CD4-positive, alpha-beta T cell treated with Interleukin-12 subunit alpha and Interleukin-12 subunit beta, for 1 hour (primary cell): Measurements from ENCODE around the gene PIGT.

Experiments
- DNase-seq: peaks from one replicate; pipeline ENCODE4 v3.0.0-alpha.2; 2020

The PIGT gene

DNA sequence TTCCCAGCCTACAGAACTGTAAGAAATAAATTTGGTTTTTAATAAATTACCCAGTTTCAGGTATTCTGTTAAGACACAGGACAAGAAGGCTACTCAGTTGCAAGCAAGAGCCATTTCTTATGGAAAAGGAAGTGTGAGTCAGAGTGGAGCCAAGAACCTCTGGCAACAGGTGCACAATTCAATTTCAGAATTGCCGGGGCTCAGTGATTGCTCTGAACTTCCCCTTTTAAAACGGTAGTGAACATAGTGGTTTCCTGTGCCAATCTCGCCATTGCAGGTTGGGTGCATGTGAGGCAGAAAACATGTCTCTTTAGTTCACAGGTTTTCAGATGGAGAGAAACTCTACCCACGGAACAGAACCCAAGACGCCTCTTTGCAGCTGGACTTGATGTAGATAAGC is 16.4 kb downstream of the PIGT start:
- peak; percentile 24 for DNase-seq

DNA sequence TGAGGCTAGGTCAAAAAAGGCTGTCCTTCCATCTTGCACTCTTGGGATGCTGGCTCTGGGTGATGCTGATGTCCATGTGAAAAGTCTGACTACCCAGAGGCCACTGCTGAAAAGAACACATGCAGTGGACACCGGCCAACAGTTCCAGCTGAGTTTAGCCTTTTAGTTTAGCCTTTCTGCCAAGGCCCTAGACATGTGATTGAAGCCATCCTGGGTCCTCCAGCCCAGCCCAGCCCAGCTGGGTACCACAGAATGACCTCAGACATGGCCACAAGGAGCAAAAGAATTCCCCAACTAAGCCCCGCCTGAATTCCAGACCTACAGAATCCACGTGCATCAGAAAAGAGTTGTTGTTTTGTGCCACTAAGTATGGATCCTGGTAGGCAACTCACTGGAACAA is 17.4 kb downstream of the PIGT start:
- DNase-seq = no peak

DNA sequence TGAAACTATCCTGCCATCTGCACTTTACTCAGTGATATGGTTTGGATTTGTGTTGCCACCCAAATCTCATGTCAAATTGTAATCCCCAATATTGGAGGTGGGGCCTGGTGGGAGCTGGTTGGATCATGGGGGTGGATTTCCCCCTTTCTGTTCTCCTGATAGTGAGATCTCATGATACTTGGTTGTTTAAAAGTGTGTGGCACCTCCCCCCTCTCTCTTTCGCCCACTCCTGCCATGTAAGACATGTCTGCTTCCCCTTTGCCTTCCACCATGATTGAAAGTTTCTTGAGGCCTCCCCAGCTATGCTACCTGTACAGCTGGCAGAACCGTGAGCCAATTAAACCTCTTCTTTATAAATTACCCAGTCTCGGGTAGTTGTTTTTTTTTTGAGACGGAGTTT is 18.0 kb downstream of the PIGT start:
- no peak for DNase-seq

DNA sequence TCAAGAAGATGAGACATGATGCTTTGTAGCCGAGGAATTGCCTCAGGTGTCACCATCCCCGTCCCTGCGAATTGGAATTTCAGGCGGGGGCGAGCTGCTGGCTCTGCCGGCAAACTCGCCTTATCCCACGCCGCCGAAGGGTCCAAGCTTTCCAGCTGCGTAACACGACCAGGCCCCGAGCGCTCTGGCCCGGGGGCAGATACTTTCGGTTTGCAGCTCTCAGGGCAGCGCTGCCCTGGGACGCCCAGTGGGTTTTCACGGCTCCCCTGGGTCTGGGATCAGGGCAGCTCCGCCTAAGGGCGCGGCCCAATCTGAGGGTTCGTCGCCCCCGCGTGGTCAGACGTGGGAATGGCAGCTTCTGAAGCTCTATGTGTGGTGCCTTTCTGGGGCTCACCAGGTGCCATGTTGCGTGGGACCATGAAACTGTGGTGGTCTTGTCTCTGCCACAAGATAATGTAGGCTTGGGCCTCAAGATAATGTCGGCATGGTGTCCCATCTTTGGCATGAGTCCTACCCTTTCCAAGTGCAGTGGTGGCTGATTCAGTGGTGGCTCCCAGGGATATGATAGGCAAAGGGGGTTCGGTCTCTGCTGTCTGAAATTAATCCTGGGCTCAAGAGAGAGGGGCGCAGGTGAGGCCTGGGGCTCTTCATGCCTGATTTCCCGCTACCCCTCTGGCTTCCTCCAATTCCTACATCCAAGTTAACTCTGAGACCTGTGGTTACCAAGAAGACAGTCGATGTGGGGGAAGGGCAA is 21.0 kb downstream of the PIGT start:
- peak; percentile 90 for DNase-seq

DNA sequence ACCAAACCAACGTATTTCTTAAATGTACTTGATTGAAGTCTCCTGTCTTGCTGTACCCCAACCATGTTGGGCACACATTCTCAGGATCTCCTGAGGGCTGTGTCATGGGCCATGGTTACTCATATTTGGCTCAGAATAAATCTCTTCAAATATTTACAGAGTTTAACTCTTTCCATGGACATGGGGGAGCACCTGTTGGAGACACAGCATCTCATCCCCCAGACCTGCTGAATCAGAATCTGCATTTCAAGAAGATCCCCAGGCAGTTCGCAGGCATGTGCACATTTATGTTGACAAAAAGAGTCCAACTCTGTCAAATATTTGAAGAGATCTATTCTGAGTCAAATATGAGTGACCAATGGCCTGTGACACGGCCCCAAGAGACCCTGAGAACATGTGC is 24.5 kb downstream of the PIGT start:
- DNase-seq = no peak

DNA sequence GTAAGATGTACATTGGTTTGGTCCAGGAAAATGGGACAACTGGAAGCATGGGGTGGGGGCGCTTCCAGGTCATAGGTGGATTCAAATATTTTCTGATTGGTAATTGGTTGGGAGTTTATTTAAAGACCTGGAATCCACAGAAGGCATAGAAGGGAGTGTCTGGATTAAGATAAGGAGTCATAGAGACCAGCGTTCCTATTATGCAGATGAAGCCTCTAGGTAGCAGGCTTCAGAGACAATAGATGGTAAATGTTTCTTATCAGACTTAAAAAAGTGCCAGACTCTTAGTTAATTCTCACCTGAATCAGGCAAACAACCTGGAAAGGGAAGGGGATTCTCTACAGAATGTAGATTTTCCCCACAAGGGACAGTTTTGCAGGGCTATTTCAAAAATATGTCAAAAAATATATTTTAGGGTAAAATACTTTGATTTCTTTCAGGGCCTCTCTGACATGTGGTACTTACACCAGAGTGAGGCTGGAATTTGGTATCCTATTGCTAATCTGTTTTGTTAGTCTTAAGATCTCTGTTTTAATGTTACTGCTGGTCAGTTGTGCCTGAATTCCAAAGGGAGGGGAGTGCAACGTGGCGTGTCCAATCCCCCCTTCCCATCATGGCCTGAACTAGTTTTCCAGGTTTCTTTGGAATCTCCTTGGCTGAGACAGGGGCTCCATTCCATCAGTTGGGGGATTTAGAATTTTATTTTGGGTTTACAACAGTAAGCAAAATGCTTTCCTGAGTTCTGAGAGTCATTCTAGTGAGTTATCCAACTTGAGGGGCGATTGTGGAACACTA is 25.1 kb downstream of the PIGT start:
- no peak for DNase-seq

DNA sequence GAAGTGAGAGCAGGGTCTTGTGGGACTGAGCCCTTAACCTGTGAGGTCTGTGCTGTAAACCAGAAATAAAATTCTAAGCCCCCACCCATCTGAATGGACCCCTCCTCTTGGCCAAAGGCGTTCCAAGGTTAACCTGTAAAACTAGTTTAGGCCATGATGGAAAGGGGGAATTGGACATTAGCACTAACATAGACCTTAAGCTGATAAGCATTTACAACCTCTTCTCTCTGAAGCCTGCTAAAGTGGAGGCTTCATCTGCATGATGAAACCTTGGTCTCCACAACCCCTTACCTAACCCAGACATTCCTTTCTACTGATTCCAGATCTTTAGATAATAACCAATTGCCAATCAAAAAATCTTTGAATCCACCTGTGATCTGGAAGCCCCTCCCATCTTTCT is 25.8 kb downstream of the PIGT start:
- no peak for DNase-seq

DNA sequence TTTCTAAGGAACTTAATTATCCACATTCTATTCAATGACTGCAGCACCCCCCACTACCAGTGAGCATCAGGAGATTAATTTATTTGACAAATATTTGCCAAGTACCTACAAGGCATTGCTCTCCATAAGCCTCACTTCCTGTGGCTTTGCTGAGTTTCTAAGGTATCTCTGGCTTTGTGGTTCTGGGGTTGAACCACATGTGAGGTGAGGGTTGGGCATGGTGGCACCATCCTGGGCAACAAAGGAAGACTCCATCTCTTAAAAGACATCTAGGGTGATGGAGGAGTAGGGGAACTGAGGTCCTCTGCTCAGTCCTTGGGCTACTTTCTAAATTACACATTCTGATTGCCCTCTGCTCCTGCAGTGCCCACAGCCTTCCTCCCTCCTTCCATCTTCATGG is 28.1 kb downstream of the PIGT start:
- DNase-seq = peak; percentile 49

DNA sequence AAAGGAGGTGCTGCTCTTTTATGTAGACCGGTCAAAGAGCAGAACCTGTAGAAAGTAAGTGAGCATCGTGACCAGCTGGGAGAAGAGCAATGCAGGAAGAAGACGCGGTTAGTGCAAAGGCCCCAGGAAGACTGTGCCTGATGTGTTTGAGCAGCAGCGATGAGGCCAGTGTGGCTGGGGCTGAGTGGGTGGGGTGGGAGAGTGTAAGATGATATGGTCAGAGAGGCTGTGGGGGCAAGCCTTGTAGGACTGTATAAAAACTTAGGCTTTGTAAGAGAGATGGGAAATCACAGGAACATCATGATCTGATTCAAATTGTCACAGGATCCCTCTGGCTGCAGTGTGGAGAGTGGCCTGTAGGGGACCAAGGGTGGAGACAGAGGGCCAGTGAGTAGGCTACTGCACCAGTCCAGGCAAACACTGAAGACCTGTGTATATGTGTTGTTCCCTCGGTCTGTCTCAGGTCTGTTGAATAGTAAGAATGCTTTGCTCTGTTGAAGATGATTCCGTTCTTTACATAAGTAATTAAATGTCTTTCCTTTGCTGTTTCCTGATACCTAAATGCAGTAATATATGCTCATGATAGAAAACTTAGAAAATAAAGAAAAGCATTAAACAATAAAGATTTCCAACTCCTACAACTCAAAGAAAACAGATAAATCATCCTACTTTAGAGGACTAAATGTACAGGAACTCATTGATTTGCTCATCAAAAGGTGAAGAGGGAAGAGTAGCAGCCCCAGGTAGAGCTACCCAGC is 30.0 kb downstream of the PIGT start:
- DNase-seq = peak; percentile 40

DNA sequence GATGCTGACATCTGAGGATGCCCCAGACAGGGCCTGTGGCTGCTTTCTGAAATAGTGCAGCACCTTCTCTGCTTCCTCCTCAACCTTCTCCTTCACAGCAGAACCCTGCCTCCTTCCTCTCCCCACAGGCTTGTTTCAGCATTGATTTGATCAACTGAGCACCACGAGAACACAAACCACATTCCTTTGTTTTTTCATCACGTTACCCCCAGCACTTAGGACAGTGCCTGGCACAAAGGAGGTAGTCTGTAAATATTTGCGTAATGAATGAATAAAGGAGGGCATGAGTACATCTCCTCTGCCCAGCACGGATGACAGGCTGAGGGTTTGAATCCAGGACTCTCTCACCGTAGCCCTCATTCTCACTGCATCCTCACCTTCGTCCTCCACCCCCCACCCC is 32.3 kb downstream of the PIGT start:
- no peak for DNase-seq

DNA sequence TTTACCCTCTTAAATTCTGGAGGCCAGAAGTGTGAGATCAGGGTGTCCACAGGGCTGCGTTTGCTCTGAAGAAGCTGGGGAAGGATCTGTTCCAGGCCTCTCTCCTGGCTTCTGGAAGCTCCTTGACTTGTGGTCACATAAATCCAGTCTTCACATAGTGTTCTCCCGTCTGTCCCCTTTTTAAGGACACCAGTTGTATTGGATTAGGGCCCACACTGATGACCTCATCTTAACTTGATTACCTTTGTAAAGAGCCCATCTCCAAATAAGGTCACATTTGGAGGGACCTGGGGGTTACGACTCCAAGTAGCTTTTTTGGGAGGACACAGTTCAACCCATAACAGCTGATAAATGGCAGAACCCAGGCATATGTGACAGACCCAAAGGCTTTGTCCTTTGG is 33.6 kb downstream of the PIGT start:
- no peak for DNase-seq

DNA sequence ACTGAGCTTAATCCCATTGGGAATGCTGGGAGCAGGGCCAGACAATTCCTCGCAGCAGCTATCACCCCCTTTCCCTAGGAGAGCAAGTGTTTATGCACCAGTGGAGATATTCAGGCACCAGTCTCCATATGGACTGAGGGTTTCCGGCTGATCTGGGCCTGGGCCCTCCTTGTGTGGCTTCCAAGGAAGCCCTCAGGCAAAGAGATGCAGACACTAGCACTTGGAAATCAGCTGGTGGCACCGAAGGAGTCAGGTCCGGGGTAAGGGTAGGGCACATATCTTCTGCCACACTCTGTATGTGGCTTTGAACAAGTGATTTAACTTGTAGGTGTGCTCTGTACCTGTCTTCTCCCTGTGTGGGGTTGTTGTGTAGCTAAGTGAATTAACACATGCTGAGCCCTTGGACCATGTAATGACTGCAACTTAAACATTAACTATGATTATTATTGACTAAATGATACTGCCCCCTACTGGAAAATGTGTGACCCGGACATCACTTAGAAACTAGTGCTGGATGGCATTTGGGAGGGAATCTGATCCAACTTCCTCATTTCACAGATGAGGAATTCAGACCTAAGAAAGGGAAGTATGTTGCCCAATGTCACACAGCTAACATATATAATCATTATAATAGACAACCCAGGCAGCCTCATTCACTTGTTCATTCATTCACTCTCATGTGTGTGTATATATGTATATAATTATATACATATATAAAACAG is 34.3 kb downstream of the PIGT start:
- DNase-seq = peak; percentile 60

DNA sequence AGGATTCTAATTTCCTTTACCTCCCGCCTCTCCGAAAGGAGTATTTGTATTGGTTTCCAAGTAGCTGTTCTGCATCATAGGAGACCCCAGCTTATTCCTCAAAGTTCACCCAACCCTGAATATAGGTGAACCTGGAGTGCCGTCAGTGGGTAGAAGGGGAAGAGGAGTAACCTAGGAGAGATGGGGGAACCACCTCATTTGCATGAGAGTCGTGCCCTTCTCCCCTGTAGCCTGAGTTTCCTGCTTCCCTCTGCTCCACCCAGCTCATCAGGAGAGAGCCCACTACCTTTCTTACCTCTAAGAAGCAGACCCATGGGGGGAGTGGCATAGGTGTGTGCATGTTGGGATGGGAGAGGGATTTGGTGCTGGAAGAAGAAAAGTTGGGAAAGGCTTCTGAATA is 36.3 kb downstream of the PIGT start:
- no peak for DNase-seq

DNA sequence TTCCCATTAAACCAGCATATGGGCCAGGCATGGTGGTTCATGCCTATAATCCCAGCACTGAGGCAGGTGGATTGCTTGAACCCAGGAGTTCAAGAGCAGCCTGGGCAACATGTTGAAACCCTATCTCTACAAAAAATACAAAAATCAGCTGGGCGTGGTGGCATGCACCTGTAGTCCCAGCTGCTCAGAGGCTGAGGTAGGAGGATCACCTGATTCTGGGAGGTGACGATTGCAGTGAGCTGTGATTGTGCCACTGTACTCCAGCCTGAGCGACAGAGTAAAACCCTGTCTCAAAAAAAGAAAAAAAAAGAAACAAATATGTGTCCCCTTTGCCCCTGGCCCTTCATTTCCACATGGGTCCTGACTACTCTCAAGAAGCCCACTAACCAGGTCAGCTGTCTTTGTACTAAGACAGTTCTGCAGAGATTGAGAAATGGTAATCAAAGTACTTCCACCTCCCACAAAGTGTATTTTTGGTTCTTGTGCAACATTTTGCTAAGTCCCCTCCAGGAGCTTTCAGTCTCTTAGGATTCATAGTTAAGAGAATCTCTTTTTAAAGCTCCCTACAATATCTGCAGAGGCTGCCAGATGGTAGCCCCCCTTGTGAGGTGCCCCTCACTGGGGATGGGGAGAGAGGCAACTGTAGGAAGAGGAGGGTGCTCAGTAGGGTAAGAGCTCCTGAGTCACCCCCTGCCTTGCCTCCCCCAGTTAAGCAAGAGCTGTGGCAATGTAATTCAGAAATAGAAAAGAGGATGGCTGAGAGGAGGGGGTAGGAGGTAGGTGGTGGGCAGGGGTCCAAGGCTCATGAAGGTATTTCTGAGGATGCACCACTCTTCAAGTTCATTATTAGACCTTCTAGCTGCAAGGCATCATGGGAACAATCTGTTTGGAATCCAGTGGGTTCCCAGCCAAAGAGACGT is 37.1 kb downstream of the PIGT start:
- DNase-seq = no peak

DNA sequence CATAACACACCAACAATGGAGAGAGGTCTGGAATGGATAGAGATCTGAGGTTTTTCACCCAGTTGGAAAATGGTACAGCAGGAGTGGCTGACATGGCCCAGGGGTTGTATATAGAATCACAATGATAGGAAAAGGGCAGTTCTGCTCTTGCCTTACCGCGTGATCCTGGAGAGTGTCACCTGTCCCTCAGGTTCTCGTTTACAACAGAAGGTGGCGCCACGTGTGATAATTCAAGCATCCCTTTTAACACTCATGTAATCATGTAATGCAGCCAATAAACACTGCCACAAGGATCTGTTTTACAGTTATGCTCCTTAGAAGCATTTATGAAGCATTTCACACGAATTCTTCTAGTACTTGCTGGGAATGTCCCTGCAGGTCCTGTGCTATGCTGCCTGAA is 40.7 kb downstream of the PIGT start:
- peak; percentile 17 for DNase-seq

DNA sequence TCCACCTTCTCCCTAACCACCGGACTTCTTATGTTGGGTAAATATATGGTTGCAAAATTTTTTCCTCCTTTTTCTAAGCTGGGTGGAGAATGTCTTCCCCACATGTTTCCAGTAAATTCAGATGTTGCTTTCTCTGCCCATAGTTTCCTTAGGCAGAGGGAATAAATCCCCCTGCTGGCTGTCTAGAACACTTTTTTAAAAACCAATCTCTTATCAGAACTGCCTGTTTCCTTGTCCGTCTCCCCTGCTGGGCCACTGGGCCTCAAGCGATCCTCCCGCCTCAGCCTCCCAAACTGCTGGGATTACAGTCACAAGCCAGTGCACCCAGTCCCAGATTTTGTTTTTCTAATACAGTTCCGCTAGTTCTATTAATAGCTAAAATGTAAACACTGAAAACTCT is 43.7 kb downstream of the PIGT start:
- DNase-seq = no peak

DNA sequence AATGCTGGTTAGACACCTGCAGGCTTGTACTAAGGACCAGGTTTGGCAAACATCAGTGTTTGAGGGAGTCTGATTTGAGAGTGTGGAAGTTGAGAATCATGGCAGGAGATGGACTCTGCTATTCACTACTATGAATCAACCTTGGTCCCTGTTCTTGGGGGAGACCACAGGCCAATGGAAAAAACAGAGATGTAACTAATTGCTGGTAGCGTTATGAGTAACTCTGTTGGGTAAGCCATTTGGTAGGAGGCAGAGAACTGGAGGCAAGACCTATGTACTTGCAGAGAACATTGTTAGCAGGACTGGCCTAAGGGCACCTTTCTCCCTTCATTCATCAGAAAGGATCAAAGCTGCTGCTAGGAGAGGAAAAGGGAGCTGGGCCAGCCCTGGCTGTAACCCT is 45.3 kb downstream of the PIGT start:
- no peak for DNase-seq

DNA sequence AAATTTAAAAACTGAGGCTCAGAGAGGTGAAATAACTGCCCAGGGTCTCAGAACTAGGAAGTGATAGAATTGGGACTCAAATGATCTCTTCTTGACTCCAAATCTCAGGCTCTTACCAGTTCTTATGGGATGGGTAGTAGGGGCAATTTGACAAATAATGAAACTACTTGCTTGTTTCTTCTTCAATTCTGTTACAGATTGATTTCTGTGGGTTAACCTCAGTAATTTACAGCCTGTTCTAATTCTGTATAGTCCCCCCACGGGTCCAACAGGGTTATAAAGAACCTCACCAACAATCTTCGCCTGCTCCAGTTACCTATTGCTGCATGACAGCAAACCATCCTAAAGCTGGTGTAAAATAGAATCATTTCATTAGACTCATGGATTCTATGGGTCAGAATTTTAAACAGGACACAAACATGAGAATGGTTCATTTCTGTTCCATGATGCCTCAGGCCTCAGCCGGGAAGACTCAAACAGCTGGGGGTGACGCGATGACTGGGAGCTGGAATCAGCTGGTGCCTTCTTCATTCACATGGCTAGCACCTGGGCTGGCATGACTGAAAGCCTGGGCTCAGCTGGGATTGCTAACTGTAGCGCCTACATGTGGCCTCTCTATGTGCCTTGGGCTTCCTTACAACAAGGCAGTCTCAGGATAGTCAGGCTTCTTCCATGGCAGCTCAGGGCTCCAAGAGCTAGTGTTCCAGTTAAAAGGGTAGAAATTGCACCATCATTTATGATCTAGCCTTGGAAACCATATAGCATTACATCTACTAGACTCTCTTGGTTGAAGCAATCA is 47.0 kb downstream of the PIGT start:
- DNase-seq = no peak

DNA sequence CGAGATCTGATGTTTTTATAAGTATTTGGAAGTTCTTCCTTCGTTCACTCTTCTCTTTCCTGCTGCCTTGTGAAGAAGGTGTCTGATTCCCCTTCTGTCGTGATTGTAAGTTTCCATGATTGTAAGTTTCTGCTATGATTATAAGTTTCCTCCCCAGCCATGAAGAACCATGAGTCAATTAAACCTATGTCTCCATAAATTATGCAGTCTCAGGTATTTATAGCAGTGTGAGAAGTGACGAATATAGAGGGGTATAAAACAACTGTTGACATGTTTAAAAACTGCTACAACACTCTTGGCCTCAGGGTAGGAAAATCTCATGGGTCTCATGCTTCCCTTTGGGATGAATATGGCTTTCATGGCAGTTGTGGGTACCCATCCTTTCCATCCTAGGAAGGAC is 47.8 kb downstream of the PIGT start:
- DNase-seq = no peak

DNA sequence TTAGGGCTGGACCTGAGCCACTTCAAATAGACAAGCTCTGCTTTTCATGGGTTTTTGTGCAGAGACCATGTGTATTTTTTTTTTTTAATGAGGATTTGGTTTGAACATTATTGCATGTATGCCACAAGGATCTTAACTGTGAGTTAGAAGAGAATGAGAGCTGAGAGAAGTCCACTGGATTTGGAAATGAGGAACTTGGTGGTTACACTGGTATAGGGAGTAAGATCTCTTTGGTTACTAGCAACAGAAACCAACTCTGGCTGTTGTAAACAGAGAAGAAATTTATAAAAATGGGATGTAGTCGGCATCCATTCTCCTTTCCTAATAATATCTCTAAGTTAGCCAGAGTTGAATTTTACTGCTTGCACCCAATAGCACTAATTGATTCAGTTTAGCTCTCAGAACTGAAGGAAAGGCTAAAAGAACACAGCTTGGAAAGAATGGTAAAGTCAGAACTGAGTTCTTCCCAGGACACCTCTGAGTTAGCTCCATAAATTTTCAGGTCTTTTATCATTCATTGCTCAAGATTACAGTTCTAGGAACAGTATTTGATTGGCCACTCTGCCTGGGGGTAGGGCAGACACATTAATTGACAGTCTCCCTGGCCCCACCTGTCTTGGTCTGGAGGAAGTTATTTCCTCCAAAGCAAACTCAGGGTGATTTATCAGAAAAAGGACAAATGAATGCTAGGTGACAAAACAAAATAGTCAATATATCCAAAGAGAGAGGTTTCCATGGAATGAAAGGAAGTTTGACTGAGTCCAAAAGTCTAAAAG is 49.7 kb downstream of the PIGT start:
- no peak for DNase-seq
